Globus pallidus (tissue), 1 donor: Measurements from ENCODE around the gene PCDHA3.
"Not testable (repeated sequence)": the region's sequence is repeated elsewhere in the genome, so short reads cannot be mapped to it uniquely, and the experiment has no call there.

Source experiments
- DNase-seq: peaks from one replicate; pipeline ENCODE4 v3.0.0-alpha.2; 2015; ENCODE audit warnings: low spot score

The PCDHA3 gene

DNA sequence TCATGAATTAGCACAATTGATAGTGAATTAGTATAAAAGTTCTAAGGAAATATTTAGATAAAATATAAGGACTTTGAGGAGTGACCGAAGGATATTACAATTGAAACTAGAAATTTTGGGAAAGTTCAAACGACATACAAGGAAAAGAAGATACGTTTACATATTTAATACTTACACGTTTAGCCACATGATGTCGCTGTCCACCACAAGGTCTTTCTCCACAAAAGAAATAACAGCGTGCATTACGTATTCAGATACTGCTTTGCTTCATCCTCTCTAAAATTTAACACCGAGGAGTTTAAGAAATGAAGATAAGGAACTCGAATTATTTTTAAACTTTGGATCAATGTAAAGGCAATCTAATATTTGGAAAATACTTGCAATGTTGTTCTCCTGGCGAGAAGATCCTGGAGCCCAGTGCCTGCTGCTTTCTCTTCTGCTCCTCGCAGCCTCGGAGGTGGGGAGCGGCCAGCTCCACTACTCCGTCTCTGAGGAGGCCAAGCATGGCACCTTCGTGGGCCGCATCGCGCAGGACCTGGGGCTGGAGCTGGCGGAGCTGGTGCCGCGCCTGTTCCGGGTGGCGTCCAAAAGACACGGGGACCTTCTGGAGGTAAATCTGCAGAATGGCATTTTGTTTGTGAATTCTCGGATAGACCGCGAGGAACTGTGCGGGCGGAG, at the start of gene PCDHA3:
Gene PCDHA3 (plus strand): TSS at position 242 of the 678 bp plus-strand sequence.
- peak; percentile 70 for DNase-seq

- no peak for DNase-seq
Observed at GRCh38 chr5:140753561-140753960, 47.3 kb upstream of the PCDHA3 start.

- no peak for DNase-seq
Observed at GRCh38 chr5:140764177-140764973, 36.5 kb upstream of the PCDHA3 start.

DNA sequence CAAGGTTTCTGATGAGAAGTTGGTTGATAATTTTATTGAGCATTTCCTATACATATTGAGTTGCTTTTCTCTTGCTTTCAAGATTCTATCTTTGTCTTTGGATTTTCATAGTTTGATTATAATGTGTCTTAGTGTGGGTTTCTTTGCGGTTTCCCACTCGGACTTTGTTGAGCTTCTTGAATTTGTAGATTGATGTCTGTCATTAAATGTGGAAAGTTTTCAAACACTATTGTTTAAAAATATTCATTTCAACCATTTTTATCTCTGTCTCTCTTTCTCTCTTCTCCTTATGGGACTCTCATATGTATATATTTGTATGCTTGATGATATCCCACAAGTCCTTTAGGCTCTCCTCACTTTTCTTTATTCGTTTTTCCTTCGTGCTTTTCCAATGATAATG, 33.4 kb upstream of the PCDHA3 start:
- no peak for DNase-seq

GRCh38 chr5:140780512-140780911, 20.3 kb upstream of the PCDHA3 start:
- DNase-seq: no peak

GRCh38 chr5:140785905-140786686, 14.8 kb upstream of the PCDHA3 start, which contains the start of gene PCDHA1:
Gene PCDHA1 (plus strand): TSS chr5:140786140.
- DNase-seq: peak; percentile 35

- not testable (repeated sequence) for DNase-seq
Observed at GRCh38 chr5:140787422-140787821, 13.4 kb upstream of the PCDHA3 start.

GRCh38 chr5:140787849-140788504, 12.9 kb upstream of the PCDHA3 start:
- not testable (repeated sequence) for DNase-seq

DNA sequence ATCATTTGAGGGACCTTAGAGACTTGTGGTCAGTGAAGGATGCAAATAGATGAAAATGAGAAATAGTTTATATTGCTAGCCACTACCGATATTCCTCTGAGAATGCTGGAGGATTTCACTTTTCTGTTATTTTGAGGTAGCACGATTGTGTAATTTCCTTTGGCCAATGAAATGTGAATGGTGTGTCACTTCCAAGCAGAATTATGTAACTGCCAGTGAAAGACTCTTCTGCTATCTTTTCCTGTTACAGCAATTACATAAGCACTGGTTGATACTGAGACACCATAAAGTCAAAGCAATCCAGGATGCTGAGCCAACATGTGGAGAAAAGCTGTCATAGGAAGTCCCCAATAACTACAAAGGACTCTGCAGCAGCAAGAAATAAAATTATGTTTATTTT, 9.8 kb upstream of the PCDHA3 start:
- no peak for DNase-seq

- peak; percentile 53 for DNase-seq
Observed at GRCh38 chr5:140794595-140795258, 6.1 kb upstream of the PCDHA3 start, which contains the start of gene PCDHA2. Gene PCDHA2 (plus strand): TSS chr5:140794852.

DNA sequence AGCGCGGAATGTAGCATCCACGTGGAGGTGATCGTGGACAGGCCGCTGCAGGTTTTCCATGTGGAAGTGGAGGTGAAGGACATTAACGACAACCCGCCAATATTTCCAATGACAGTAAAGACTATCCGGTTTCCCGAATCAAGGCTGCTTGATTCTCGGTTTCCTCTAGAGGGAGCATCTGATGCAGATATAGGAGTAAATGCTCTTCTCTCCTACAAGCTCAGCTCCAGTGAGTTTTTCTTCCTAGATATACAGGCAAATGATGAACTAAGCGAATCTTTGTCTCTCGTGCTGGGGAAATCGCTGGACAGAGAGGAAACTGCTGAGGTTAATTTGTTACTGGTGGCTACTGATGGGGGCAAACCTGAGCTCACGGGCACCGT, 5.6 kb upstream of the PCDHA3 start:
- peak; percentile 33 for DNase-seq

GRCh38 chr5:140796072-140796717, 4.7 kb upstream of the PCDHA3 start:
- DNase-seq: not testable (repeated sequence)

DNA sequence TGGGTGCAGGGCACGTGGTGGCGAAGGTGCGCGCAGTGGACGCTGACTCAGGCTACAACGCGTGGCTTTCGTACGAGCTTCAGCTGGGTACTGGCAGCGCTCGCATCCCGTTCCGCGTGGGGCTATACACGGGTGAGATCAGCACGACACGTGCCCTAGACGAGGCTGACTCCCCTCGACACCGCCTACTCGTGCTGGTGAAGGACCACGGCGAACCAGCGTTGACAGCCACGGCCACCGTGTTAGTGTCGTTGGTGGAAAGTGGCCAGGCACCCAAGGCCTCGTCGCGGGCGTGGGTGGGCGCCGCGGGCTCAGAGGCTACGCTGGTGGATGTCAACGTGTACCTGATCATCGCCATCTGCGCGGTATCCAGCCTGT, 4.2 kb upstream of the PCDHA3 start:
- no peak for DNase-seq

- peak; percentile 61 for DNase-seq
Observed at GRCh38 chr5:140801494-140801841, 611 bp downstream of the PCDHA3 start.

- DNase-seq: not testable (repeated sequence)
Observed at GRCh38 chr5:140802381-140802780, 1.5 kb downstream of the PCDHA3 start.

GRCh38 chr5:140802781-140803271, 2.0 kb downstream of the PCDHA3 start:
- DNase-seq: no peak

- DNase-seq: peak; percentile 59
Observed at GRCh38 chr5:140806834-140807775, 6.2 kb downstream of the PCDHA3 start, which contains the start of gene PCDHA4. Gene PCDHA4 (plus strand): TSS chr5:140807068.

- not testable (repeated sequence) for DNase-seq
Observed at GRCh38 chr5:140808241-140808888, 7.5 kb downstream of the PCDHA3 start.

GRCh38 chr5:140808889-140809291, 8.0 kb downstream of the PCDHA3 start:
- DNase-seq: no peak
